Gastrocnemius medialis (tissue), 4 donors: Measurements from ENCODE around the gene TUBB.

Experiments used
- POLR2A ChIP-seq, 2 donors: fragments of 450-650 bp; IDR thresholded peaks; one replicate each; pipeline ENCODE4 v1.6.1; 2017; ENCODE audit warnings: antibody characterized with exemption in 2 of 2, mild to moderate bottlenecking in 2 of 2, moderate library complexity in 2 of 2
- TF ChIP-seq, protein P1 (sequence below), 5 experiments: fragments of 450-650 bp in 3 of 5; fragments of 200-600 bp in 2 of 5; sonication (generic) in 2 of 5; IDR thresholded peaks in 4 of 5; conservative IDR thresholded peaks in 1 of 5; 1 replicate in 4 of 5; 2 replicates in 1 of 5; pipeline ENCODE4 v1.5.1; 2016 to 2019; ENCODE audit warnings: antibody characterized with exemption in 5 of 5, mild to moderate bottlenecking in 3 of 5, moderate library complexity in 3 of 5

DNA sequence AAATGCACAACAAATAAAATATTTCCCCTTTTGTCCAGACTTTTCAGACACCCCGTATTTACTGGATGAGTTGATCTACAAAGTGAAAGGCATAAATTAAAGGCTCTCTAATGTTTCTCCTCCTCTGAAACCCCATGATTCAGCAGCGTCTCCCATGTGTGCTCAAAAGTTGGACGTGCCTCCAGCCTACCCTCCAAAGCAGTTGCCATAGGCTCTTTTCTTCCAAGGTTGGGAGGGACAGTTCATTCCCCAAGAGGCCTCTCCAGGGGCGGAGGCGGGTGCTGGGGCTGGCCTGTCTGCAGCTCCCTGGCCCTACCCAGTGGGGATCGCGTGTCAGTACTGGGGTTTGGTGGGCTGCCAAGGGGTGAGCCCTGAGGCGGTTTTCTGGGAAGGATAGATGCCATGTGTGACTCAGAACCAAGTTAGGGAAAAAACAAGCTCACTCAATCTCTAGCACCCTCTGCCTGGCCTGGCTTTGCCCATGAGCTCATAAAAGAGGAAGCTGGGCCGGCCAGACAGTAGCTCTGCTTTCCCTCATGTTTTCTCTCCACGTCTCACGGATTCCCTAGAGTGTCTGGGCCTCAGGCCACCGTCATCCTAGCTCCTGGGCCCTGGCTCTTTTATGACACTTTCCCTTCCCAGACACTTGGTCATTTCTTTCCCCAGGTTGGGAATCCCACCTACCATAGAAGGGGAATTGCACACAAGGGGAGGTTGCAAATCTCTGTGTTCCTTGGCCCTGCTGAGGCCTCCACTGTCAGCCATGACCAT, 32.2 kb downstream of the TUBB start:
- TF ChIP-seq, protein P1, sequence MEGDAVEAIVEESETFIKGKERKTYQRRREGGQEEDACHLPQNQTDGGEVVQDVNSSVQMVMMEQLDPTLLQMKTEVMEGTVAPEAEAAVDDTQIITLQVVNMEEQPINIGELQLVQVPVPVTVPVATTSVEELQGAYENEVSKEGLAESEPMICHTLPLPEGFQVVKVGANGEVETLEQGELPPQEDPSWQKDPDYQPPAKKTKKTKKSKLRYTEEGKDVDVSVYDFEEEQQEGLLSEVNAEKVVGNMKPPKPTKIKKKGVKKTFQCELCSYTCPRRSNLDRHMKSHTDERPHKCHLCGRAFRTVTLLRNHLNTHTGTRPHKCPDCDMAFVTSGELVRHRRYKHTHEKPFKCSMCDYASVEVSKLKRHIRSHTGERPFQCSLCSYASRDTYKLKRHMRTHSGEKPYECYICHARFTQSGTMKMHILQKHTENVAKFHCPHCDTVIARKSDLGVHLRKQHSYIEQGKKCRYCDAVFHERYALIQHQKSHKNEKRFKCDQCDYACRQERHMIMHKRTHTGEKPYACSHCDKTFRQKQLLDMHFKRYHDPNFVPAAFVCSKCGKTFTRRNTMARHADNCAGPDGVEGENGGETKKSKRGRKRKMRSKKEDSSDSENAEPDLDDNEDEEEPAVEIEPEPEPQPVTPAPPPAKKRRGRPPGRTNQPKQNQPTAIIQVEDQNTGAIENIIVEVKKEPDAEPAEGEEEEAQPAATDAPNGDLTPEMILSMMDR (IDR thresholded peaks at IDR 0.05 in 4 of 5, conservative IDR thresholded peaks at IDR 0.05 in 1 of 5), result peak in 3 of 5 experiments; percentile 12 to 19 (median 13)
- TF ChIP-seq POLR2A (IDR thresholded peaks at IDR 0.05), result peak; percentile 19 to 31
